ENCODE results near the gene KLF11. TPM values are rescaled to one million over a fixed set of nuclear protein-coding genes. Genes with fewer than 3 reads are reported as not detected.
A peak's percentile ranks its signal among the peaks of the same experiment; 100 is the strongest.

The KLF11 gene
- total and polyA plus RNA-seq, 2 of the 8 experiments (the other 6 are each of a cell fraction or from before 2014, with no cell fraction given) = 6.4 to 10.1 TPM

DNA sequence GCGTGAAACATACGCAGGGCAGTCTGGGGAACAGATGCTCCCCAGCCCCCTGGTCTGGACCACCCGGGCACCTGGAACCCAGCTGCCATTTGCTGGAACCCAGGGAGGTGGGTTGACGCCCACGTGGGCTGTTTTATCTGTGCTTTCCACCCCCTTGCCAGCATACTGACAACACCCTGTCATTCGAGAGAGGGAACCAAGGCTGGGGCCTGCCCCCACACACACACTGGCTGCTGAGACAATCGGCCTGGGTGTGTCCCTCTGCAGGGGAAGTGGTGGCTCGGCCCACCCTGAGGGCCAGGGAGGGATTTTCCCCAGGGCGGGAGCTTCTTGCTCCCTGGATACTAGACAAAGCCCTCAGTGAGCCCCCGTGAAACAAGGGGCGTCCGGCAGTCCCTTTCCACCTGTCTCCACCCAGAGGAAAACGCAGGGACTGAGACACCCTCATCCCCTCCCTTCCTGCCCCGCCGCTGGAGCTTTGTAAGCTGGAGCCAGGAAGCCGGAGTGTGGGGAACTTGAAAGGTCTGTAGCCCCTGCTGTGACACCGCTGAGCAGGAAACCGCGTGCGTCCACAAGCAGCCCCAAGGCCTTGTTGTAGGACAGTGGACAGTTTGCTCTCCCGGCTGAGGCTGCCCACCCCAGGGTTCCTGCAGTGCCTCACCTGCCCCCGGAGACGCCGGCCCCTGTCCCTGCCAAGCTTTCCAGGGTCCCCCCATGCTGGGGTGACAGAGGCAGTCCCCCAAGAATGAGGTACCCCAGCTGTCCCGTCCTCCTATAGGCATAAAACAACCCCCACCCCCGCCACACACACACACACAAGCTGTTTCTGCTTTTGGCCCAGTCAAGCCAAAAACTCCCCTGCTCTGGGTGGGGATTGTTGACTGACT is 14.1 kb upstream of the KLF11 start:
- H4K8ac ChIP-seq (ENCODE audit: extremely low read depth, insufficient read depth, low read length) = peak overlapping the region; percentile 65
- no peak overlapping the region for H3K4ac ChIP-seq (replicated peaks; ENCODE audit: insufficient read length, low read depth, low read length)
- H2BK120ac ChIP-seq (replicated peaks; ENCODE audit: low read depth, low read length) = no peak overlapping the region
- peak overlapping the region; percentile 60 for H3K18ac ChIP-seq (ENCODE audit: extremely low read depth, low read length)
- H2BK15ac ChIP-seq (ENCODE audit: low read length) = no peak overlapping the region; the same call in 1 of the 2 replicates
- H2AK5ac ChIP-seq (ENCODE audit: low read depth, low read length) = no peak overlapping the region
- peak overlapping the region; percentile 15; the same call in 1 of the 2 replicates for H2BK5ac ChIP-seq (ENCODE audit: low read depth, low read length)
- H2AFZ ChIP-seq (ENCODE audit: low read length) = no peak overlapping the region
- H3K27me3 ChIP-seq (replicated peaks in 1 of 4; ENCODE audit: control insufficient read depth in 3 of 4, extremely low read depth in 1 of 4, insufficient read depth in 3 of 4, low read length in 3 of 4) = no peaks in the 10 kb centered on the region
- H4K20me1 ChIP-seq (replicated peaks in 1 of 2; ENCODE audit: control insufficient read depth in 1 of 2, insufficient read depth in 2 of 2, low read length in 2 of 2) = no peaks in the 10 kb centered on the region
- no peak overlapping the region for H3K56ac ChIP-seq (replicated peaks; ENCODE audit: insufficient read length, low read depth, low read length)
- H3K36me3 ChIP-seq (ENCODE audit: control insufficient read depth in 2 of 4, insufficient read depth in 4 of 4, low read length in 3 of 4) = no peaks in the 10 kb centered on the region
- DNase-seq (ENCODE audit: low read depth in 1 of 2, low spot score in 2 of 2) (no peak), FAIRE-seq (no peak)
- H3K4me1 ChIP-seq (replicated peaks in 1 of 4; ENCODE audit: control insufficient read depth in 3 of 4, insufficient read depth in 4 of 4, low read length in 3 of 4) = peaks cover 0 to 17% (median 7%) of the 10 kb centered on the region in 4 experiments; a peak in 6 of 7 replicates
- 54% methylated on average over 23 of the region's 26 CpGs; no CpG with 5 or more reads in 1 of the 2 experiments for WGBS, 2 experiments (ENCODE audit: extremely low coverage in 1 of 2, insufficient coverage in 1 of 2, insufficient read length in 1 of 2, insufficient replicate concordance in 2 of 2, low coverage in 1 of 2, low lambda C conversion rate in 2 of 2, missing lambda C conversion rate in 1 of 2)
- POLR2A ChIA-PET (ENCODE audit: partially characterized antibody) = interaction anchor here (1.6 to 1.8 kb wide), 3 partner anchors 9 to 13 kb away, joined by 4 to 7 read pairs (median 4); no protein-coding TSS in a partner anchor
- CTCF ChIA-PET (ENCODE audit: partially characterized antibody) = interaction anchor here (0.6 to 7.5 kb wide), 26 partner anchors 9 to 430 kb away, joined by 3 to 46 read pairs (median 6); partner anchors contain the start of gene TAF1B
- H3K27ac ChIP-seq (ENCODE audit: low read depth, low read length) = no peak overlapping the region
- no peak overlapping the region for H3K23ac ChIP-seq (ENCODE audit: insufficient read length)
- H3K79me1 ChIP-seq (ENCODE audit: low read depth, low read length) = no peaks in the 10 kb centered on the region
- no peak overlapping the region for H2BK20ac ChIP-seq (ENCODE audit: low read length)
- H3K9ac ChIP-seq (replicated peaks in 1 of 4; ENCODE audit: extremely low read depth in 1 of 4, low read depth in 3 of 4, low read length in 3 of 4) = no peak overlapping the region
- H3K4me2 ChIP-seq (ENCODE audit: insufficient read depth in 1 of 2, low read depth in 2 of 2, low read length in 2 of 2) = peak overlapping the region in 1 of 2 experiments; percentile 41; a peak in 2 of 4 replicates
- no peak overlapping the region for H3K14ac ChIP-seq (ENCODE audit: insufficient read length)
- H4K5ac ChIP-seq (ENCODE audit: insufficient read length, low read depth, low read length) = no peak overlapping the region
- H2BK12ac ChIP-seq (ENCODE audit: low read depth, low read length) = peak overlapping the region; percentile 97; the same call in 1 of the 2 replicates
- H3K9me3 ChIP-seq (ENCODE audit: insufficient read depth in 2 of 2, low read depth in 1 of 2, low read length in 1 of 2) = no peaks in the 10 kb centered on the region
- TF ChIP-seq RAD21 (IDR thresholded peaks at IDR 0.05 in 1 of 2, conservative IDR thresholded peaks at IDR 0.05 in 1 of 2; ENCODE audit: low read depth in 2 of 2, low read length in 2 of 2) (0 out of 4 replicates have a peak, but pooled peaks of 1 of the 2 experiments have one; percentile 2), GABPA (IDR thresholded peaks at IDR 0.05; ENCODE audit: borderline replicate concordance, insufficient read depth, low read length) (no peak)
- H3K23me2 ChIP-seq (ENCODE audit: low read depth, low read length) = no peaks in the 10 kb centered on the region
- H4K91ac ChIP-seq (replicated peaks; ENCODE audit: insufficient read length, low read length) = peak overlapping the region; percentile 49
- H3K79me2 ChIP-seq (ENCODE audit: control insufficient read depth in 1 of 2, insufficient read depth in 2 of 2, low read length in 2 of 2) = no peaks in the 10 kb centered on the region
- no peak overlapping the region for H3K4me3 ChIP-seq (ENCODE audit: extremely low read depth in 1 of 4, insufficient read depth in 2 of 4, low read depth in 3 of 4, low read length in 4 of 4)
